Endodermal cell (in vitro differentiated cells): ENCODE data around the gene IL5. TPM values are rescaled to one million over a fixed set of nuclear protein-coding genes. Genes with fewer than 3 reads are reported as not detected.
"Not testable (repeated sequence)": the region's sequence is repeated elsewhere in the genome, so short reads cannot be mapped to it uniquely, and the experiment has no call there.

Experiments used
- DNase-seq: peaks from one replicate; pipeline ENCODE4 v3.0.0-alpha.2; 2017
- H3K27ac ChIP-seq: 2 replicates; pipeline ENCODE4 v1.5.1; 2013; ENCODE audit warnings: mild to moderate bottlenecking, low read depth, low read length, moderate library complexity
- H3K27me3 ChIP-seq: 2 replicates; pipeline ENCODE4 v1.6.1; 2013; ENCODE audit warnings: mild to moderate bottlenecking, low read length, moderate library complexity; ENCODE audit not compliant: insufficient read depth, control insufficient read depth, poor library complexity, severe bottlenecking
- H3K36me3 ChIP-seq: 2 replicates; pipeline ENCODE4 v1.7.0; 2013; ENCODE audit warnings: mild to moderate bottlenecking, low read length, moderate library complexity; ENCODE audit not compliant: control insufficient read depth, insufficient read depth
- H3K4me1 ChIP-seq: one replicate; pipeline ENCODE4 v1.7.0; 2013; ENCODE audit warnings: low read length; ENCODE audit not compliant: control insufficient read depth, insufficient read depth
- H3K4me3 ChIP-seq: 2 replicates; pipeline ENCODE4 v1.5.1; 2013; ENCODE audit warnings: mild to moderate bottlenecking, low read length, moderate library complexity
- H3K9ac ChIP-seq: 2 replicates; pipeline ENCODE4 v1.6.1; 2013; ENCODE audit warnings: mild to moderate bottlenecking, low read length, moderate library complexity; ENCODE audit not compliant: poor library complexity, severe bottlenecking; ENCODE audit errors: extremely low read depth
- H3K9me3 ChIP-seq: 2 replicates; pipeline ENCODE4 v1.6.1; 2013; ENCODE audit warnings: mild to moderate bottlenecking, low read length, moderate library complexity; ENCODE audit not compliant: control insufficient read depth
- H3K27ac Mint-ChIP-seq: 2 replicates; pipeline ENCODE4 v1.8.0; 2020; ENCODE audit warnings: mixed read lengths
- H3K27me3 Mint-ChIP-seq: 2 replicates; pipeline ENCODE4 v1.8.0; 2021; ENCODE audit warnings: mild to moderate bottlenecking, mixed read lengths; ENCODE audit not compliant: insufficient read depth
- H3K36me3 Mint-ChIP-seq: 2 replicates; pipeline ENCODE4 v1.8.0; 2020; ENCODE audit warnings: low read depth, mixed read lengths
- H3K4me1 Mint-ChIP-seq: 2 replicates; pipeline ENCODE4 v1.8.0; 2020; ENCODE audit warnings: mixed read lengths
- H3K4me3 Mint-ChIP-seq: 2 replicates; pipeline ENCODE4 v1.8.0; 2020; ENCODE audit warnings: mild to moderate bottlenecking, moderate library complexity, mixed read lengths
- H3K9me3 Mint-ChIP-seq: 2 replicates; pipeline ENCODE4 v1.8.0; 2020; ENCODE audit warnings: mild to moderate bottlenecking, mixed read lengths
- CTCF ChIP-seq: fragments of 200-600 bp; sonication (generic); conservative IDR thresholded peaks from 2 replicates; pipeline ENCODE4 v1.5.0; 2021; ENCODE audit warnings: antibody characterized with exemption, mild to moderate bottlenecking
- WGBS, 2 experiments: methylation state at CpG; one replicate each; pipeline versions ENCODE4 v1.1.5 to v1.1.7; 2013; ENCODE audit warnings: missing lambda C conversion rate in 2 of 2, mixed read lengths in 1 of 2; ENCODE audit not compliant: insufficient coverage in 1 of 2, insufficient read length in 1 of 2; 5-methylcytosine and 5-hydroxymethylcytosine counted together
- total RNA-seq, 2 donors: library from RNA; stranded (reverse); fragmentation: NEBNext Ultra II Directional in 1 of 2; extraction: Animal tissue kit (Norgen Biotek cat#: 25700) in 1 of 2; gene quantifications; 2 replicates in 1 of 2; 3 replicates in 1 of 2; pipeline ENCODE4 v1.2.1, GENCODE V29; 2021

IL5 gene
- total RNA-seq, 2 donors from 2014 or later = not detected

GRCh38 chr5:132556153-132556762 lies 12.9 kb upstream of the IL5 start:
- Histone ChIP-seq H3K9me3 (no peaks in the 10 kb centered on the region), H3K36me3 (peaks cover 19% of the 10 kb centered on the region), H3K9ac (peak overlapping the region; percentile 58), H3K4me3 (peak overlapping the region; percentile 92), H3K4me1 (no peaks in the 10 kb centered on the region), H3K27ac (no peak overlapping the region), H3K27me3 (peaks cover 3% of the 10 kb centered on the region)
- Mint-ChIP-seq H3K9me3 (no peaks in the 10 kb centered on the region), H3K27ac (peak overlapping the region; percentile 88), H3K4me3 (peak overlapping the region; percentile 92), H3K36me3 (peaks cover 5% of the 10 kb centered on the region), H3K4me1 (peaks cover 5% of the 10 kb centered on the region), H3K27me3 (peaks cover 2% of the 10 kb centered on the region)
- DNase-seq = no peak
- 70 to 82% methylated on average over 7 to 15 of the region's 15 CpGs for WGBS, 2 experiments
- no peak for TF ChIP-seq CTCF

GRCh38 chr5:132549576-132549975 lies 6.3 kb upstream of the IL5 start:
- no peak for TF ChIP-seq CTCF
- Histone ChIP-seq H3K4me3 (no peak overlapping the region), H3K36me3 (no peaks in the 10 kb centered on the region), H3K4me1 (no peaks in the 10 kb centered on the region), H3K9me3 (no peaks in the 10 kb centered on the region), H3K27ac (no peak overlapping the region), H3K9ac (no peak overlapping the region), H3K27me3 (peaks cover 7% of the 10 kb centered on the region)
- WGBS, 2 experiments = 56% methylated on average over 1 of the region's 2 CpGs; no CpG with 5 or more reads in 1 of the 2 experiments
- Mint-ChIP-seq H3K4me1 (no peaks in the 10 kb centered on the region), H3K4me3 (no peak overlapping the region), H3K9me3 (peaks cover 1% of the 10 kb centered on the region), H3K27ac (no peak overlapping the region), H3K27me3 (peaks cover 11% of the 10 kb centered on the region), H3K36me3 (no peaks in the 10 kb centered on the region)
- DNase-seq = no peak

- H3K27ac Mint-ChIP-seq, H3K36me3 ChIP-seq, H3K27me3 ChIP-seq, H3K36me3 Mint-ChIP-seq, H3K9ac ChIP-seq, H3K27ac ChIP-seq, H3K4me1 ChIP-seq, H3K4me3 ChIP-seq, H3K4me1 Mint-ChIP-seq, H3K4me3 Mint-ChIP-seq, H3K9me3 ChIP-seq, H3K9me3 Mint-ChIP-seq, DNase-seq: not testable (repeated sequence)
- H3K27me3 Mint-ChIP-seq = peaks cover 17% of the 10 kb centered on the region
- 98 to 100% methylated on average over 2 to 5 of the region's 7 CpGs for WGBS, 2 experiments
Observed at GRCh38 chr5:132548834-132549233, 5.5 kb upstream of the IL5 start.

- peaks cover 18% of the 10 kb centered on the region for H3K27me3 Mint-ChIP-seq
- no peak overlapping the region for H3K27ac Mint-ChIP-seq
- H3K27ac ChIP-seq = no peak overlapping the region
- H3K9ac ChIP-seq = no peak overlapping the region
- DNase-seq = no peak
- no peaks in the 10 kb centered on the region for H3K36me3 Mint-ChIP-seq
- no peaks in the 10 kb centered on the region for H3K9me3 ChIP-seq
- no peak overlapping the region for H3K4me3 Mint-ChIP-seq
- H3K4me1 Mint-ChIP-seq = no peaks in the 10 kb centered on the region
- H3K36me3 ChIP-seq = no peaks in the 10 kb centered on the region
- H3K27me3 ChIP-seq = peaks cover 7% of the 10 kb centered on the region
- peaks cover 1% of the 10 kb centered on the region for H3K9me3 Mint-ChIP-seq
- no peaks in the 10 kb centered on the region for H3K4me1 ChIP-seq
- no peak for TF ChIP-seq CTCF
- H3K4me3 ChIP-seq = no peak overlapping the region
- 95 to 100% methylated on average over 2 of the region's 2 CpGs for WGBS, 2 experiments
Observed at GRCh38 chr5:132547269-132547668, 3.9 kb upstream of the IL5 start.
